GM23338 (cell line): ENCODE results near the gene ARAF. TPM values are rescaled to one million over a fixed set of nuclear protein-coding genes. Genes with fewer than 3 reads are reported as not detected.

Source experiments
- ATAC-seq: fragments of 200-7000 bp; cut with Tn5 transposase; 3 replicates; pipeline ENCODE4 v1.9.1; 2020
- DNase-seq: peaks from one replicate; pipeline ENCODE4 v3.0.0-alpha.2; 2015; ENCODE audit warnings: low spot score
- H2AFZ ChIP-seq: fragments of 200-600 bp; sonication (generic); 2 replicates; pipeline ENCODE4 v1.8.0; 2016; ENCODE audit warnings: antibody characterized with exemption, mild to moderate bottlenecking, moderate library complexity
- H3F3A ChIP-seq: fragments of 200-600 bp; sonication (generic); replicated peaks from 2 replicates; pipeline ENCODE4 v1.8.0; 2017; ENCODE audit warnings: antibody characterized with exemption, mixed run types, low read depth
- H3K27ac ChIP-seq: fragments of 200-600 bp; sonication (generic); 2 replicates; pipeline ENCODE4 v1.6.1; 2016; ENCODE audit warnings: low read depth
- H3K27me3 ChIP-seq: fragments of 200-600 bp; sonication (generic); 2 replicates; pipeline ENCODE4 v1.8.0; 2016; ENCODE audit warnings: mild to moderate bottlenecking, mixed run types, moderate library complexity; ENCODE audit not compliant: insufficient read depth
- H3K36me3 ChIP-seq: fragments of 200-600 bp; sonication (generic); 2 replicates; pipeline ENCODE4 v1.8.0; 2016; ENCODE audit warnings: mild to moderate bottlenecking; ENCODE audit not compliant: insufficient read depth
- H3K4me1 ChIP-seq: fragments of 200-600 bp; sonication (generic); 2 replicates; pipeline ENCODE4 v1.8.0; 2016; ENCODE audit warnings: mild to moderate bottlenecking, moderate library complexity; ENCODE audit not compliant: insufficient read depth
- H3K4me2 ChIP-seq: fragments of 200-600 bp; sonication (generic); 2 replicates; pipeline ENCODE4 v1.7.1; 2017; ENCODE audit warnings: mixed run types
- H3K4me3 ChIP-seq: fragments of 200-600 bp; sonication (generic); 2 replicates; pipeline ENCODE4 v1.6.1; 2016; ENCODE audit warnings: mixed run types
- H3K79me2 ChIP-seq: fragments of 200-600 bp; sonication (generic); replicated peaks from 2 replicates; pipeline ENCODE4 v1.8.0; 2017; ENCODE audit warnings: mild to moderate bottlenecking; ENCODE audit not compliant: insufficient read depth
- H3K9me2 ChIP-seq: fragments of 200-600 bp; sonication (generic); 2 replicates; pipeline ENCODE4 v1.8.0; 2017; ENCODE audit not compliant: insufficient read depth
- H4K20me1 ChIP-seq: fragments of 200-600 bp; sonication (generic); replicated peaks from 2 replicates; pipeline ENCODE4 v1.8.0; 2017; ENCODE audit warnings: mild to moderate bottlenecking; ENCODE audit not compliant: insufficient read depth
- H3K27ac Mint-ChIP-seq: 2 replicates; pipeline ENCODE4 v1.8.0; 2020; ENCODE audit warnings: inconsistent platforms, mild to moderate bottlenecking, moderate library complexity, mixed read lengths
- H3K27me3 Mint-ChIP-seq: 3 replicates; pipeline ENCODE4 v1.8.0; 2022; ENCODE audit warnings: low read depth, mild to moderate bottlenecking, moderate library complexity, mixed read lengths, inconsistent platforms; ENCODE audit not compliant: insufficient read depth, poor library complexity
- H3K36me3 Mint-ChIP-seq: 3 replicates; pipeline ENCODE4 v1.8.0; 2021; ENCODE audit warnings: low read depth, mild to moderate bottlenecking, inconsistent platforms, moderate library complexity, mixed read lengths
- H3K4me1 Mint-ChIP-seq: 3 replicates; pipeline ENCODE4 v1.8.0; 2020; ENCODE audit warnings: mild to moderate bottlenecking, inconsistent platforms, mixed read lengths
- H3K4me3 Mint-ChIP-seq: 3 replicates; pipeline ENCODE4 v1.8.0; 2021; ENCODE audit warnings: moderate library complexity, mild to moderate bottlenecking, inconsistent platforms, mixed read lengths
- H3K9me3 Mint-ChIP-seq: 3 replicates; pipeline ENCODE4 v1.8.0; 2020; ENCODE audit warnings: moderate library complexity, mild to moderate bottlenecking, inconsistent platforms, mixed read lengths
- CREB1 ChIP-seq: fragments of 250-450 bp; sonication (Bioruptor Pico); IDR thresholded peaks from 2 replicates; pipeline ENCODE4 v1.5.0; 2020; ENCODE audit warnings: low read depth, mild to moderate bottlenecking, moderate library complexity
- EZH2 ChIP-seq: fragments of 200-600 bp; sonication (generic); IDR thresholded peaks from one replicate; pipeline ENCODE4 v1.8.0; 2017; ENCODE audit warnings: antibody characterized with exemption, mild to moderate bottlenecking, low read depth; ENCODE audit not compliant: unreplicated experiment
- EZH2phosphoT487 ChIP-seq: fragments of 200-600 bp; sonication (generic); IDR thresholded peaks from one replicate; pipeline ENCODE4 v1.8.1; 2018; ENCODE audit warnings: antibody characterized with exemption; ENCODE audit not compliant: unreplicated experiment
- JUNB ChIP-seq: IDR thresholded peaks from one replicate; pipeline ENCODE4 v1.6.1; 2016; ENCODE audit warnings: antibody characterized with exemption; ENCODE audit not compliant: unreplicated experiment
- NANOG ChIP-seq: IDR thresholded peaks from 2 replicates; pipeline ENCODE4 v1.6.1; 2016; ENCODE audit warnings: antibody characterized with exemption, borderline replicate concordance
- POLR2AphosphoS5 ChIP-seq: IDR thresholded peaks from 2 replicates; pipeline ENCODE4 v1.6.1; 2016; ENCODE audit warnings: antibody characterized with exemption, low read depth
- STAT1 ChIP-seq: IDR thresholded peaks from one replicate; pipeline ENCODE4 v1.6.1; 2016; ENCODE audit warnings: antibody characterized with exemption; ENCODE audit not compliant: unreplicated experiment
- ZNF114 ChIP-seq: fragments of 250-450 bp; sonication (Bioruptor Pico); IDR thresholded peaks from 2 replicates; pipeline ENCODE4 v1.5.0; 2020; ENCODE audit warnings: mild to moderate bottlenecking, moderate library complexity
- ZNF331 ChIP-seq: fragments of 250-450 bp; sonication (Bioruptor Pico); IDR thresholded peaks from 2 replicates; pipeline ENCODE4 v1.5.0; 2020; ENCODE audit warnings: low read depth, mild to moderate bottlenecking, moderate library complexity
- polyA plus RNA-seq: library from polyadenylated mRNA; unstranded; fragments of >200 nt; fragmentation: Nextera tagmentation; extraction: Ambion mirVana; gene quantifications from 2 replicates; pipeline ENCODE4 v1.2.1, GENCODE V29; 2016
- total RNA-seq: library from RNA; depleted of rRNA; stranded (reverse); fragments of >200 nt; shearing (Covaris generic); gene quantifications from 2 replicates; pipeline ENCODE4 v1.2.3, GENCODE V29; 2014
- TF ChIP-seq, protein P1 (sequence below): IDR thresholded peaks from 2 replicates; pipeline ENCODE4 v1.6.1; 2016; ENCODE audit warnings: antibody characterized with exemption
- TF ChIP-seq, protein P2 (sequence below), 2 experiments: fragments of 200-600 bp in 1 of 2; sonication (generic) in 1 of 2; conservative IDR thresholded peaks; 2 replicates each; pipeline versions ENCODE4 v1.5.1 to v1.6.1; 2016 to 2017; ENCODE audit warnings: antibody characterized with exemption in 2 of 2, low read depth in 2 of 2, mild to moderate bottlenecking in 2 of 2, moderate library complexity in 1 of 2
- TF ChIP-seq, protein P3 (sequence below): IDR thresholded peaks from one replicate; pipeline ENCODE4 v1.6.1; 2018; ENCODE audit warnings: antibody characterized with exemption; ENCODE audit not compliant: unreplicated experiment
- TF ChIP-seq, protein P4 (sequence below): fragments of 250-450 bp; sonication (Bioruptor Pico); IDR thresholded peaks from 2 replicates; pipeline ENCODE4 v1.5.0; 2020; ENCODE audit warnings: mild to moderate bottlenecking, moderate library complexity

ARAF gene
- total and polyA plus RNA-seq, 2 experiments from 2014 or later = 28.2 to 43.9 TPM

DNA sequence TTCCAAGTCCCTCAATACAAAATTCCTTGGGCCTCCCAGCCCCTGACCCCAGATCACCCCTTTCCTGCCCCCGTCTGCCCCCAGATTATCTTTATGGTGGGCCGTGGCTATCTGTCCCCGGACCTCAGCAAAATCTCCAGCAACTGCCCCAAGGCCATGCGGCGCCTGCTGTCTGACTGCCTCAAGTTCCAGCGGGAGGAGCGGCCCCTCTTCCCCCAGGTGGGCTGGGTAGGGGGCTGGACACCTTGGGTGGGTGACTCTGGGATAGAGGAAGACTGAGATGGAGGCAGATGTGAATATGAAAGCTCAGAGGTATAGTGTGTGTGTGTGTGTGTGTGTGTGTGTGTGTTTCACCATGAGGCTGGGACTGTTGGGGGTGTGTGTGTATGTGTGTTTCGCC lies 9.8 kb downstream of the ARAF start:
- ATAC-seq = no peak
- DNase-seq = no peak
- H3K27me3 Mint-ChIP-seq = peaks cover 14% of the 10 kb centered on the region
- H3K4me2 ChIP-seq = no peak overlapping the region
- peaks cover 64% of the 10 kb centered on the region for H3K36me3 Mint-ChIP-seq
- H4K20me1 ChIP-seq = no peaks in the 10 kb centered on the region
- H3K79me2 ChIP-seq = no peaks in the 10 kb centered on the region
- no peak overlapping the region for H3K27ac ChIP-seq
- no peaks in the 10 kb centered on the region for H3F3A ChIP-seq
- H3K36me3 ChIP-seq = no peaks in the 10 kb centered on the region
- TF ChIP-seq EZH2phosphoT487 (no peak), EZH2 (no peak), CREB1 (CRISPR knock-in tag) (no peak), POLR2AphosphoS5 (no peak), JUNB (no peak), STAT1 (no peak), ZNF331 (no peak), NANOG (no peak), ZNF114 (CRISPR knock-in tag) (no peak)
- TF ChIP-seq, protein P1, sequence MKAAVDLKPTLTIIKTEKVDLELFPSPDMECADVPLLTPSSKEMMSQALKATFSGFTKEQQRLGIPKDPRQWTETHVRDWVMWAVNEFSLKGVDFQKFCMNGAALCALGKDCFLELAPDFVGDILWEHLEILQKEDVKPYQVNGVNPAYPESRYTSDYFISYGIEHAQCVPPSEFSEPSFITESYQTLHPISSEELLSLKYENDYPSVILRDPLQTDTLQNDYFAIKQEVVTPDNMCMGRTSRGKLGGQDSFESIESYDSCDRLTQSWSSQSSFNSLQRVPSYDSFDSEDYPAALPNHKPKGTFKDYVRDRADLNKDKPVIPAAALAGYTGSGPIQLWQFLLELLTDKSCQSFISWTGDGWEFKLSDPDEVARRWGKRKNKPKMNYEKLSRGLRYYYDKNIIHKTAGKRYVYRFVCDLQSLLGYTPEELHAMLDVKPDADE = no peak
- TF ChIP-seq, protein P2, sequence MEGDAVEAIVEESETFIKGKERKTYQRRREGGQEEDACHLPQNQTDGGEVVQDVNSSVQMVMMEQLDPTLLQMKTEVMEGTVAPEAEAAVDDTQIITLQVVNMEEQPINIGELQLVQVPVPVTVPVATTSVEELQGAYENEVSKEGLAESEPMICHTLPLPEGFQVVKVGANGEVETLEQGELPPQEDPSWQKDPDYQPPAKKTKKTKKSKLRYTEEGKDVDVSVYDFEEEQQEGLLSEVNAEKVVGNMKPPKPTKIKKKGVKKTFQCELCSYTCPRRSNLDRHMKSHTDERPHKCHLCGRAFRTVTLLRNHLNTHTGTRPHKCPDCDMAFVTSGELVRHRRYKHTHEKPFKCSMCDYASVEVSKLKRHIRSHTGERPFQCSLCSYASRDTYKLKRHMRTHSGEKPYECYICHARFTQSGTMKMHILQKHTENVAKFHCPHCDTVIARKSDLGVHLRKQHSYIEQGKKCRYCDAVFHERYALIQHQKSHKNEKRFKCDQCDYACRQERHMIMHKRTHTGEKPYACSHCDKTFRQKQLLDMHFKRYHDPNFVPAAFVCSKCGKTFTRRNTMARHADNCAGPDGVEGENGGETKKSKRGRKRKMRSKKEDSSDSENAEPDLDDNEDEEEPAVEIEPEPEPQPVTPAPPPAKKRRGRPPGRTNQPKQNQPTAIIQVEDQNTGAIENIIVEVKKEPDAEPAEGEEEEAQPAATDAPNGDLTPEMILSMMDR (conservative IDR thresholded peaks at IDR 0.05; ENCODE audit: low read depth in 2 of 2) = no peak
- TF ChIP-seq, protein P3, sequence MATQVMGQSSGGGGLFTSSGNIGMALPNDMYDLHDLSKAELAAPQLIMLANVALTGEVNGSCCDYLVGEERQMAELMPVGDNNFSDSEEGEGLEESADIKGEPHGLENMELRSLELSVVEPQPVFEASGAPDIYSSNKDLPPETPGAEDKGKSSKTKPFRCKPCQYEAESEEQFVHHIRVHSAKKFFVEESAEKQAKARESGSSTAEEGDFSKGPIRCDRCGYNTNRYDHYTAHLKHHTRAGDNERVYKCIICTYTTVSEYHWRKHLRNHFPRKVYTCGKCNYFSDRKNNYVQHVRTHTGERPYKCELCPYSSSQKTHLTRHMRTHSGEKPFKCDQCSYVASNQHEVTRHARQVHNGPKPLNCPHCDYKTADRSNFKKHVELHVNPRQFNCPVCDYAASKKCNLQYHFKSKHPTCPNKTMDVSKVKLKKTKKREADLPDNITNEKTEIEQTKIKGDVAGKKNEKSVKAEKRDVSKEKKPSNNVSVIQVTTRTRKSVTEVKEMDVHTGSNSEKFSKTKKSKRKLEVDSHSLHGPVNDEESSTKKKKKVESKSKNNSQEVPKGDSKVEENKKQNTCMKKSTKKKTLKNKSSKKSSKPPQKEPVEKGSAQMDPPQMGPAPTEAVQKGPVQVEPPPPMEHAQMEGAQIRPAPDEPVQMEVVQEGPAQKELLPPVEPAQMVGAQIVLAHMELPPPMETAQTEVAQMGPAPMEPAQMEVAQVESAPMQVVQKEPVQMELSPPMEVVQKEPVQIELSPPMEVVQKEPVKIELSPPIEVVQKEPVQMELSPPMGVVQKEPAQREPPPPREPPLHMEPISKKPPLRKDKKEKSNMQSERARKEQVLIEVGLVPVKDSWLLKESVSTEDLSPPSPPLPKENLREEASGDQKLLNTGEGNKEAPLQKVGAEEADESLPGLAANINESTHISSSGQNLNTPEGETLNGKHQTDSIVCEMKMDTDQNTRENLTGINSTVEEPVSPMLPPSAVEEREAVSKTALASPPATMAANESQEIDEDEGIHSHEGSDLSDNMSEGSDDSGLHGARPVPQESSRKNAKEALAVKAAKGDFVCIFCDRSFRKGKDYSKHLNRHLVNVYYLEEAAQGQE = no peak
- TF ChIP-seq, protein P4, sequence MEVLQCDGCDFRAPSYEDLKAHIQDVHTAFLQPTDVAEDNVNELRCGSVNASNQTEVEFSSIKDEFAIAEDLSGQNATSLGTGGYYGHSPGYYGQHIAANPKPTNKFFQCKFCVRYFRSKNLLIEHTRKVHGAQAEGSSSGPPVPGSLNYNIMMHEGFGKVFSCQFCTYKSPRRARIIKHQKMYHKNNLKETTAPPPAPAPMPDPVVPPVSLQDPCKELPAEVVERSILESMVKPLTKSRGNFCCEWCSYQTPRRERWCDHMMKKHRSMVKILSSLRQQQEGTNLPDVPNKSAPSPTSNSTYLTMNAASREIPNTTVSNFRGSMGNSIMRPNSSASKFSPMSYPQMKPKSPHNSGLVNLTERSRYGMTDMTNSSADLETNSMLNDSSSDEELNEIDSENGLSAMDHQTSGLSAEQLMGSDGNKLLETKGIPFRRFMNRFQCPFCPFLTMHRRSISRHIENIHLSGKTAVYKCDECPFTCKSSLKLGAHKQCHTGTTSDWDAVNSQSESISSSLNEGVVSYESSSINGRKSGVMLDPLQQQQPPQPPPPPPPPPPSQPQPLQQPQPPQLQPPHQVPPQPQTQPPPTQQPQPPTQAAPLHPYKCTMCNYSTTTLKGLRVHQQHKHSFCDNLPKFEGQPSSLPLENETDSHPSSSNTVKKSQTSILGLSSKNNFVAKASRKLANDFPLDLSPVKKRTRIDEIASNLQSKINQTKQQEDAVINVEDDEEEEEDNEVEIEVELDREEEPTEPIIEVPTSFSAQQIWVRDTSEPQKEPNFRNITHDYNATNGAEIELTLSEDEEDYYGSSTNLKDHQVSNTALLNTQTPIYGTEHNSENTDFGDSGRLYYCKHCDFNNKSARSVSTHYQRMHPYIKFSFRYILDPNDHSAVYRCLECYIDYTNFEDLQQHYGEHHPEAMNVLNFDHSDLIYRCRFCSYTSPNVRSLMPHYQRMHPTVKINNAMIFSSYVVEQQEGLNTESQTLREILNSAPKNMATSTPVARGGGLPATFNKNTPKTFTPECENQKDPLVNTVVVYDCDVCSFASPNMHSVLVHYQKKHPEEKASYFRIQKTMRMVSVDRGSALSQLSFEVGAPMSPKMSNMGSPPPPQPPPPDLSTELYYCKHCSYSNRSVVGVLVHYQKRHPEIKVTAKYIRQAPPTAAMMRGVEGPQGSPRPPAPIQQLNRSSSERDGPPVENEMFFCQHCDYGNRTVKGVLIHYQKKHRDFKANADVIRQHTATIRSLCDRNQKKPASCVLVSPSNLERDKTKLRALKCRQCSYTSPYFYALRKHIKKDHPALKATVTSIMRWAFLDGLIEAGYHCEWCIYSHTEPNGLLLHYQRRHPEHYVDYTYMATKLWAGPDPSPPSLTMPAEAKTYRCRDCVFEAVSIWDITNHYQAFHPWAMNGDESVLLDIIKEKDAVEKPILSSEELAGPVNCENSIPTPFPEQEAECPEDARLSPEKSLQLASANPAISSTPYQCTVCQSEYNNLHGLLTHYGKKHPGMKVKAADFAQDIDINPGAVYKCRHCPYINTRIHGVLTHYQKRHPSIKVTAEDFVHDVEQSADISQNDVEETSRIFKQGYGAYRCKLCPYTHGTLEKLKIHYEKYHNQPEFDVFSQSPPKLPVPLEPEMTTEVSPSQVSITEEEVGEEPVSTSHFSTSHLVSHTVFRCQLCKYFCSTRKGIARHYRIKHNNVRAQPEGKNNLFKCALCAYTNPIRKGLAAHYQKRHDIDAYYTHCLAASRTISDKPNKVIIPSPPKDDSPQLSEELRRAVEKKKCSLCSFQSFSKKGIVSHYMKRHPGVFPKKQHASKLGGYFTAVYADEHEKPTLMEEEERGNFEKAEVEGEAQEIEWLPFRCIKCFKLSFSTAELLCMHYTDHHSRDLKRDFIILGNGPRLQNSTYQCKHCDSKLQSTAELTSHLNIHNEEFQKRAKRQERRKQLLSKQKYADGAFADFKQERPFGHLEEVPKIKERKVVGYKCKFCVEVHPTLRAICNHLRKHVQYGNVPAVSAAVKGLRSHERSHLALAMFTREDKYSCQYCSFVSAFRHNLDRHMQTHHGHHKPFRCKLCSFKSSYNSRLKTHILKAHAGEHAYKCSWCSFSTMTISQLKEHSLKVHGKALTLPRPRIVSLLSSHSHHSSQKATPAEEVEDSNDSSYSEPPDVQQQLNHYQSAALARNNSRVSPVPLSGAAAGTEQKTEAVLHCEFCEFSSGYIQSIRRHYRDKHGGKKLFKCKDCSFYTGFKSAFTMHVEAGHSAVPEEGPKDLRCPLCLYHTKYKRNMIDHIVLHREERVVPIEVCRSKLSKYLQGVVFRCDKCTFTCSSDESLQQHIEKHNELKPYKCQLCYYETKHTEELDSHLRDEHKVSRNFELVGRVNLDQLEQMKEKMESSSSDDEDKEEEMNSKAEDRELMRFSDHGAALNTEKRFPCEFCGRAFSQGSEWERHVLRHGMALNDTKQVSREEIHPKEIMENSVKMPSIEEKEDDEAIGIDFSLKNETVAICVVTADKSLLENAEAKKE = no peak
- no peaks in the 10 kb centered on the region; the same call in 2 of the 3 replicates for H3K9me3 Mint-ChIP-seq
- peaks cover 22% of the 10 kb centered on the region for H3K4me1 Mint-ChIP-seq
- peaks cover 5% of the 10 kb centered on the region; the same call in 1 of the 2 replicates for H3K4me1 ChIP-seq
- no peaks in the 10 kb centered on the region for H3K9me2 ChIP-seq
- no peak overlapping the region for H3K4me3 ChIP-seq
- H2AFZ ChIP-seq = no peak overlapping the region
- H3K27ac Mint-ChIP-seq = no peak overlapping the region
- H3K4me3 Mint-ChIP-seq = no peak overlapping the region
- no peaks in the 10 kb centered on the region for H3K27me3 ChIP-seq
